DMS53 treated with DMSO at 0.1 percent for 48 hours (cell line): ENCODE data around the gene KCNH3.
"Not testable (repeated sequence)": the region's sequence is repeated elsewhere in the genome, so short reads cannot be mapped to it uniquely, and the experiment has no call there.

Experiments
- DNase-seq: peaks from one replicate; lab custom pipeline; 2025; ENCODE audit not compliant: unreplicated experiment; lab: John Stamatoyannopoulos, UW

KCNH3 gene

DNA sequence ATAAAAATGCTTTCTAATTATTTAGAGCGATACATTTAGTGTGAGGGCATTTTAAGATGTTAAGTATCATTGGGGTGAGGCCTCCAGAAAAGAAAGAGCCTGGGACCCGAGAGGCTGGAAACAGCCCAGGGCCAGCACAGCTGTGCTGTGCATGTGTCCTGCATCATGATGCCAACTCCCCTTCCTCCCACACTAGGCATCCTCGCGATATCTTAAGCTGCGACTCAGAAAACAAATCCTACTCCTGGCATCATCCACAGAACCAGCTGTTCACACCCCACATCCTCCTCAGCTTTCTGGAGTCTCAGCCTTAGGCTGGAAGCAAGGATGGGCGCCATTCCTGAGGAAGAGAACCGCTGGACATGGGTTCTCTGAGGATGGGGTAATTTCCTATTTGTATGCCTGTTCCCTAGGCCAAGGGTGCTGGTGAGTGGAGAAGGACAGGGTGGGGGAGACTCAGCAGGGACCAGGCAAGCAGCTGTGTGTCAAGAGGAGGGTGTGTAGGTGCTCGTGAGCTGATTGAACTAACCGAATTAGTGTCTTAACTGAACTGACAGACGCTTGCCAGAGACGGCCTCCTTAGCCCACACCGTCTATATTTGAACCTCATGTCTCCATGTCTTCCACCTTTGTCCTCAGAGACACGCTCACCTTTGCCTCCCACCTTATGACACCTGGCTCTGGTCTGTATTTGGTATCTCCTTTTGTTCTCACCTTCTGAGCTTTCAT, 44.7 kb downstream of the KCNH3 start:
- DNase-seq, result no peak

DNA sequence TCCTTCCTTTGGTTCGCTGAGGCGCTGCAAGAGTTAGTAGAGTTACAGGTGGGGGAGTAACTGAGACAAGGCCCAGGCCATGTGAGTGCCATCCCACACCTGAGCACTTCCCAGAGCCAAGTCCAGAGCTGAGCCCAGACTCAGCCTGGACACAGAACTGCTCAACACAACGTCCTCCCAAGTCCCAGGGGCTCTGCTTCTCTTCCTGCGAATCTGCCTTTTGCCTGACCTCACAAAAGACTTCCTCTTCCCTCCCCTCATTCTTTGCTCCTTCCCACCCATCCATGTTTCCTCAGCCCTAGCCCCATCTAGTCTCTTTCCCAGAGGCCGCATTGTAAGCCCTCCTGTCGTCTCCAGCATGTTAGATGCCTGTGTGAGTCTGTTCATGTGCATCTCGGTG, 45.8 kb downstream of the KCNH3 start:
- no peak for DNase-seq

DNA sequence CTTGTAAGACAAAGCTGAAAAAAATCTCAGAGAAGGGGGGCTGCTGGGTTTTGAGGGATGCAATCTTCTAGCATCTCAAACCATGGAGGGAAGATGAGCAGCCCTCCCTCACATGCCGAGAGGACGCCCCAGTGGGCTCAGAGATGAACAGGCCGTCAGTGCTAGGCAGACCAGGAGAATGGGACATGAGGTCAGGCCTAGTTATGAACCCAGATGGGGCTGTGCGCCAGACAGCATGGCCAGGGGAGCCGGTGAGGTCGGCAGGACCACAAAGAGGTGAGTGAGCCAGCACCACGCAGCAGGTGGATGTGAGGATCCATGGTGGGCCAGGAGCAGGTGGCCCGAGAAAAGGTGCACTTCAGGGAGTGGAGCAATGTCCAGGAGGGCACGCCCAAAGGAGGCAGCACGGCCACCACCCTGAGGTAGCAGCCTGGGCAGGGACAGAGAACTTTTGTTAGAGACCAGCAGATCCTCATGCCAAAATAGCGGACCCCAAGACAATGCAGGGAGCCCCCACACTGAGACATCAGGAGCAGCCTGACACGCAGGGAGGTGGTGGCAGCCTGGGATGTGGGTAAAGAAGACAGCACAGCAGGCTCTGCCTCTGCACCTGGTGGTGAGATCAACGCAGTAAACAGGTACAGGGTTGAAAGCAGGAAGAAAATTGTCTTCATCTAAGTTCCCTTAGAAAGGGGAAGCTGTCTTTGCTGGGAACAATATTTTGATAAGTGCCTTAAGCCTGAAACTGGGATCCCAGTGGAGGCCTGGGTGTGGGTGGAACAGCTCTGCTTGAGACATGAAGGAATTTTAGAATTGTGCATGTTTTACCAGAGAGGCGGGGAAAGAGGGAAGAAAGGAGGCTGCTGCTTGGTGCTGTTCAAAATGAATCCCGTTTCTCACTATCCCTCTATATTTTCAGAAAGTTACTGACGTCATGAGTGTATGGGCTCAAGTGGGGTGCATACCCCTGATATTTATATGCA, 46.9 kb downstream of the KCNH3 start:
- DNase-seq, result no peak

DNA sequence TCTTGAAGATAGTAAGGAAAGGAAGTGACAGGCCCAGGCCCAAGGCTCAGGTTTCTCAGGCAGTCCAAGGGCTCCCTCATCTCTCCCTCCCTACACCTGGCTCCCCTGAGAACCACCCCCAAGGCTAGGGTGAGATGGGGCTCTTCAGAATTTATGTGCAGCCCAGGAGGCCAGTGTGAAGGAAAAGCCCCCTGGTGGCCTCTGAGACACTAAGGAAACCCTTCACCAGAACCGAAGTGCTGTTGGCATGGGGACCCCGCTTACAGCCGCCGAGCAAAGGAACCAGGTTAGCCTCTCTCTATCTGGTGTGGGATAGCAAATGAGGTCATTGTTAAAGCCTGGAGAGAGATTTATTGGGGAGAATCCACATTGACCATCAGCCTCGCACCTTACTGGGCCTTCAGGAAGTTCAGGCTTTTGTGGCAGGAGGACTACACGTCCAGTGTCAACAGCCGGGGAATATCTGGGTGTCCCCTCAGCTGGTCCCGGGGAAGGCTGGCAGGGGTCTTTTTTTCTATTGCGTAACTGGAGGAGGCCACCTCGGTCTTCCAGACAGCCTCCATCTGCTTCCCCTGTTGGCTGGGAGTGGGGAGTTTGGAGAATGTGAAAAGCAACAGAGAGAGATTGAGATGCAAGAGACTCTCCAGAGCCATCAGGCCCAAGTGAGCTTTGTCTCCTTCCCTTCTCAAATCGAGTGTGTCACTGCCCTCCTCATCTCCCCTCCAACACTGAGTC, 48.5 kb downstream of the KCNH3 start:
- no peak for DNase-seq

DNA sequence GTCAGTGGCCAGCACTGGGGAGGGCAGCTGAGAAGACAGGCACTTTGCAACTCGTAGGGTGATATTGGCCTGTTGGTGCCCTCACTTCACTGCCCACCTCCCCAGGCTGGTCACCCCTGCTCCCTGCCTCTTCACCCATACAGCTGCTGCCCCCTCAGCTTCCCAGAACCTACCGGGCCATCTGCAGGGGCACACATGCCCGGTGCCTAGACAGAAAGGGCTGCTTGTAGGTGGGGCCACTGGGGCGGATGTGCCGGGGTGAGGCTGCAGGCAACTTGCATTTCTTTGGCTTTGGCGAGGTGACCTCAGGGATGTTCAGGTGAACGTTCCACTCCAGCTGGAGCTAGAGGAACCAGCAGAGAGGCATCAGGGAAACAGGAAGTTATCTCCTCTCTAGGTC, 49.5 kb downstream of the KCNH3 start:
- no peak for DNase-seq

DNA sequence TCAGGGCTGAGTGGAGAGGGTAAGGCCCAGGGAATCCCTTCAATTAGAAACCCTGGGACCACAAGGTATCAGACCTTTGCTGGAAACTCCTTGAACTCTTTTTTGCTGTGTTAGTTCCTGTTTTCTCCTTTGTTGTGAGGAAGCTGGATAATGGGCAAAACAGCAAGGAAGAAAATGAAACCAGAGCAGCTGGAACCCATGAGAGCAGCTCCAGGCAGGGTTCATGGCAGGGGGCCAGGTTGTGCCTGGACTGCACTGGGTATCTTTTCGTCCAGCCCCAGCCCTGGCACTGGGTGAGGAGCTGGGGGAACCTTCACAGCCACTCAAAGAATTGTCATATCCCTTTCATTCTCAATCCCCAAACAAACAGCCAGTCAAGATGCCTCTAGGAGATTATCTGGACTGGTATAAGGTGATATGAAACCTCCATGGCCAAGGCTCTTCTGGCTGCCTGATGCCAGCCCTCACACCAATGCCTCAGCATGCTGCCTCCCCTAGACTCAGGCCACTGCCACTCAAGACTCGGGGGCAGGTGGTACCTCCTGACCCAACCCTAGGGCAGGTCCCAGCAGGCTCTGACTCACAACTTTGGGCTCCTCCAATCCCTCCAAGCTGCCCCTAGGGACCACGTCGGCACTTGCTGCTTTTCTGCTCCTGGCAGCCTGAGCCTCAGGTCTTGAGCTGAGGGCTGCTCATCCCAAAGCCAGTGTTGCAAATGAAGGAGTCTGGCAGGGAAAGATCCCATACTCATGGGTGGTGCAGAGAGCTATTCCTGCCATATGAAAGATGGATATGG, 50.1 kb downstream of the KCNH3 start:
- DNase-seq, result no peak

DNA sequence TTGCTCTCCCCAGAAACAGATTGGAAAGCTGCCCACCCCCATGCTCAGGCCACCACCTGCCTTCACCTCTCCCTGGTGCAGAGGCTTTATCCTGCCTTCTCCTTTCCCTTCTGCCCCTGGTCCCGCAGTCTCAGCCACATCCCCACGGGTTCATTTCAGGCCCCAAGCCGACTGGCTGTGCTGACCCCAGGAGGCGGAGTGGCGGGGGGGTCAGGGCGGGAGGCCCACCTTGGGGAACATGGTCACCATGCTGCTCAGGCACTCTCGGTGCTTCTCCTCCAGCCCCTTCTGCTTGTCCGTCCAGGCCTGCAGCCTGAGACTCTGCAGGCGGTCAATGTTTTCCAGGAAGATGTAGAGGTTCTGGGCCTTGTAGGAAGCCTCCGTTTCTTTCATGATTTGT, 59.7 kb downstream of the KCNH3 start:
- DNase-seq, result no peak

DNA sequence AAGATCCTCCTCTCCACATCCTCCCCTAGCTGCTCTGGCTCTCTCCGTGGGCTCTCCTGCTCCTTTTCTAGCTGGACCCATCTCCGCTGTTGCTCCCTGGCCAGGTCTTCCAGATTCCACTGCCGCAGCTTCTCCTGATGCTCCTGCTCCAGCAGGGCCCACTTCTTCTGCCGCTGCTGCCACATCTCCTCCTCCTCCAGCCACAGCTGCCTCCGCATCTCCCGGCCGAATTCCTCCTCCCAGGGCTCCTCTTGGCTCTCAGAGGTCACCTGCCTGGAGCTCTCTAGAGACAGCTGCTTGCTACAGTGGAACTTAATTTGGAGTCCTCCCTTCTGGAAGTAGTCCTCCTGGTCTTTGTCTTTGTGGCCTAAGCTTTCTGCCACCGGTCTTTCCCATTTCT, 61.1 kb downstream of the KCNH3 start:
- DNase-seq, result no peak

DNA sequence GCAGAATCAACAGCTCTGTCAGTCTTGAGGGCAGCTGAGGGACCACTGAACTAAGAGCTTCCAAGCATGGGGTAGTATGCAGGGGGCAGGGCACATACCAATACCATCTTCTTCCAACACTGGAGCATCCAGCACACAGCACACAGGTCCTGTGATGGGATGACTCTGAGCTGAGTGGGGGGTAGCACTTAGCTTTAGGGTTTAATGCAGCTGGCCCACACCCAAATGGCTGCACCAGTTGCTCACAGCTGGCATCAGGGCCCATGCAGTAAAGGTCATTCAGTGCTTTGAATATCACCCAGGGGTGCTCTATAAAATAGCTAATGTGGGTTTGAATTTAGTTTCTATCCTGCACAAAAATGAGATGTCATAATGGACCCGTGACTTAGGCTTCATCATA, 64.9 kb downstream of the KCNH3 start:
- DNase-seq, result no peak

DNA sequence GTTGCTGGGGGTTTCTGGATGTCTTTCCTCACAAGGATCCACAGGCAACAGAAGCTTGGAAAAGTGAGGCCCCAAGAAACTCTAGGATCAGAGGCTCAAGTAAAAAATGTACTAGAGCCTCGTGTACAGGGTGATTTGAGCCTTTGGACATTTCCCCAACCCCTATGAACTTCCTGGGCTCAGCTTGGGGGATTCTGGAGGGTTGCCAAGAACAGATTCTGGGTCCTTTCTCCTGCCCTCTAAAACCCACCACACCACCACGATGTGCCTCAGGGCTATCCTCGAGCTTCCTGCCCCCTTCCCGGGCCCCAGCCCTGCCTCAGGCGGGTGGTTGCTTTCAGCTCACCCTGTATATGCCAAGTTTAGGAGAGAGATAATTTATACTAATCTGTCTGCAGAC, 66.0 kb downstream of the KCNH3 start:
- no peak for DNase-seq

DNA sequence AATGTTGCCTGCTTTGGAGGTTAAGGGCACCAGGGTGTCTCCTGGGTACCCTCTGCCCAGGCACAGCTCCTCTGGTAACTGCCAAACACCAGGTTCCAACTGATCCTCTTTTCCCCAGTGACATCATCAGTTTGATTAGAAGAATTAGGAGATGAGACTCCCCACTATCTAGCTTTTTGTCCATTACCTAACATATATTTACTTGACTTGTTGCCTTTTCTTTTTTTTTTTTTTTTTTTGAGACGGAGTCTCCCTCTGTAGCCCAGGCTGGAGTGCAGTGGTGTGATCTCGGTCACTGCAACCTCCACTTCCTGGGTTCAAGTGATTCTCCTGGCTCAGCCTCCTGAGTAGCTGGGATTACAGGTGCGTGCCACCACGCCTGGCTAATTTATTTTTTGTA, 66.7 kb downstream of the KCNH3 start, which contains the start of gene FAM186B:
TSS of gene FAM186B (minus strand) at position 101 of the 400 bp plus-strand sequence. CDS start 162 bp downstream, outside the sequence.
- not testable (repeated sequence) for DNase-seq
